AML-193 (cell line): ENCODE data around the gene ALDH3B1.
A peak's percentile ranks its signal among the peaks of the same experiment; 100 is the strongest.
"Not testable (repeated sequence)": the region's sequence is repeated elsewhere in the genome, so short reads cannot be mapped to it uniquely, and the experiment has no call there.

Experiments
- DNase-seq, 2 experiments: peaks; one replicate each; lab custom pipeline; 2025; lab: John Stamatoyannopoulos, UW

The ALDH3B1 gene, protein sequence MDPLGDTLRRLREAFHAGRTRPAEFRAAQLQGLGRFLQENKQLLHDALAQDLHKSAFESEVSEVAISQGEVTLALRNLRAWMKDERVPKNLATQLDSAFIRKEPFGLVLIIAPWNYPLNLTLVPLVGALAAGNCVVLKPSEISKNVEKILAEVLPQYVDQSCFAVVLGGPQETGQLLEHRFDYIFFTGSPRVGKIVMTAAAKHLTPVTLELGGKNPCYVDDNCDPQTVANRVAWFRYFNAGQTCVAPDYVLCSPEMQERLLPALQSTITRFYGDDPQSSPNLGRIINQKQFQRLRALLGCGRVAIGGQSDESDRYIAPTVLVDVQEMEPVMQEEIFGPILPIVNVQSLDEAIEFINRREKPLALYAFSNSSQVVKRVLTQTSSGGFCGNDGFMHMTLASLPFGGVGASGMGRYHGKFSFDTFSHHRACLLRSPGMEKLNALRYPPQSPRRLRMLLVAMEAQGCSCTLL

DNA sequence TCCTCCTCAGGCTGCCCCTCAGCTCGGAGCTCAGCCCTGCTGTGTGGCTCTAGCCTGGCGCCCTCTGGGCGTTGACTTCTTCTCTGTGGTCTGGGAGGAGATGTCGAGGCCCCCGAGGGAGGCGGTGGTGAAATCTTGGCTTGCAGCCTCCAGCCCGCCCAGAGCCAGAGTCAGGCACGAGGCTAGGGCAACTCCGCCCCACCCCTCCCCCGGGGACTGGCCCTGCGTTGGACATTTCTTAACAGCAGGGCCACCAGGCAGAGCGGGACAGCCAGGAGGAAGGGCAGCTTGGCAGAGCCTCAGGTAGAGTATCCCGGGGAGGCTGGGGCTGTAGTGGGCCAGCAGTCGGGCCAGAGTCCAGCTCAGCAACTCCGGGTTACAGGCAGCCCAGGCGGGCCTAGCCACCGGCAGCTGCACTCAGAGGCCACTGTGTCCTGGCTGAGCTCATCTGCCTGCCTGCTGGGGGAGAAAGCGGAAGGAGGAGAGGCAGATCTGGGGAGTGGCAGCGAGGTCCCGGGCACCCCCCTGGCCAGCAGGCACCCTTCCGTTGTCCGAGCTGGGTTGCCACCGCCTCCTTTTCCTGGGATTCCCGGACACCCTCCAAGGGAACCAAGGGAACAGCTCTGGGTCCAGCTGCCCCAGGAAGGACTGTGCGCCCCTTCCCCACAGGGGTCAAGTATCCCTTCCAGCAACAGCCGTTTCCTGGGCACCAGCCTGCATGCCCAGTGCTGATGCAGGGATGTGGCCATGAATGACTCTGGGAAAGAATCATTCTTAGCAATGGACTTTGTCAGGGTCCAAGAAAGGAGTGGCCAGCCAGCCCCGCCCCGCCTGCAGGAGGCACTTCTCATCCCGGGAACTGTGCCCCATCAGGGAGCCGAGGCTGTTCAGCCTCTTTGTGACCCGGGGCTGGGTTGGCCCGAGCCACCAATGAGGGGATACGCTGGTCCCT, at the start of gene ALDH3B1:
Gene ALDH3B1, plus strand, starts transcription at position 238 of the 952 bp plus-strand sequence. CDS start 4,971 bp downstream, outside the sequence.
- peak; percentile 91 to 95 for DNase-seq

DNA sequence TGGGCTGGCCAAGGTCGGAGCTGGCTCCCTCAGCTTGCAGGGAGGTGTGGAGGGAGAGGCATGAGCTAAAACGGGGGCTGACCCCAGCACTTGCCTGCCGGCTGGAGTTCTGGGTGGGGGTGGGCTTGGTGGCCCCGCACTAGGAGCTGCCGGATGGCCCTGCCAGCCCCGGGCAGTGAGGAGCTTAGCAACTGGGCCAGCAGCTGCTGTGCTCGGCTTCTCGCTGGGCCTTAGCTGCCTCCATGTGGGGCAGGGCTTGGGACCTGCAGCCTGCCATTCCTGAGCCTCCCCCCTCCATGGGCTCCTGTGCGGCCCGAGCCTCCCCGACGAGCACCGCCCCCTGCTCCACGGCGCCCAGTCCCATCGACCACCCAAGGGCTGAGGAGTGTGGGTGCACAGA, 46.9 kb upstream of the ALDH3B1 start:
- DNase-seq = not testable (repeated sequence)

DNA sequence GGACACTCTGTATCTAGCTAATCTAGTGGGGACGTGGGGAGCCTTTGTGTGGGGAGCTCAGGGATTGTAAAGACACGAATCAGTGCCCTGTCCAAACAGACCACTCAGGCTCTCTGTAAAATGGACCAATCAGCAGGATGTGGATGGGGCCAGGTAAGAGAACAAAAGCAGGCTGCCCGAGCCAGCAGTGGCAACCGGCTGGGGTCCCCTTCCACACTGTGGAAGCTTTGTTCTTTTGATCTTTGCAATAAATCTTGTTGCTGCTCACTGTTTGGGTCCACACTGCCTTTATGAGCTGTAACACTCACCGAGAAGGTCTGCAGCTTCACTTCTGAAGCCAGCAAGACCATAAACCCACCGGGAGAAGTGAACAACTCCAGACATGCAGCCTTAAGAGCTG, 46.2 kb upstream of the ALDH3B1 start:
- not testable (repeated sequence) for DNase-seq

DNA sequence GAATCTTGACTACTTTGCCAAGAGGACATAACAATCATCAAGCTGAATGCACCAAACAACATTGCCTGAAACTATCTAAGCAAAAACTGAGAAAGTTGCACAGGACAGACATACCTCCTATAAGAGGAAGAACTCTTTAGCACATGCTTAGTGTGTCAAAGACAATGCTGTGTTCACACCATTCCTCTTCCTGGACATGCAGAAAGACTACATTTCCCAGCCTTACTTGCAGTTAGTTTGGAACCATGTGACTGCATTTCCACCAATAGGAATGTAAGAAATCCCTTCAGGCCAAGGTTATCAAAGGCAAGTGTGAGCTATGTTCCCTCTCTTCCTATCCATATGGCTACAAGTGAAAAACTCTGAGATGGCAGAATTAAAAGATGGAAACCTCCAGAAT, 45.4 kb upstream of the ALDH3B1 start:
- DNase-seq = not testable (repeated sequence)

DNA sequence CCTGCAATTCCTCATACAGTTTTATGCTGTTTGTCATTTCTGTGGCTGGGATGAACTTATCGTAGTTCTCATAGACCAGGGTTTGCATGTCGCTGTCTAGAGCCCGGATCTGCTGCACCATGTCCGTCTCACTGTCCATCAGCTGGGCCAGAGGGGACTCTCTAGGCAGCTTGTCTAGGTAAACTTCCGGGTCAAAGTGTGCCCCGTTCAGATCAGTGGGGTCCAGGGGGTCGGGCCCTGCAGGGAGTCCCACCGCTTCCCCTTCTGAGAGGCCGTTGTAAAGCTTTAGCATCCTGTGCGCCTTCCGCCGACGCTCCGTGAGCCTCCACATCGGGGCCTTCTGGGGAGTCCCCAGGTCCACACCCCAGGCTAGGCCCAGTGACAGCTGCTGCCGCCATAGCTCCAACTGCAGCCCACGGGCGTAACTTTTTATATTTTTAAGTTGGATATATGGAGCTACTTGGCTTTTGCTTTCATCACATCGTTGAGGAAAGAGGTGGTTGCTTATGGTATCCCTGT, 44.2 kb upstream of the ALDH3B1 start:
- DNase-seq = not testable (repeated sequence)

DNA sequence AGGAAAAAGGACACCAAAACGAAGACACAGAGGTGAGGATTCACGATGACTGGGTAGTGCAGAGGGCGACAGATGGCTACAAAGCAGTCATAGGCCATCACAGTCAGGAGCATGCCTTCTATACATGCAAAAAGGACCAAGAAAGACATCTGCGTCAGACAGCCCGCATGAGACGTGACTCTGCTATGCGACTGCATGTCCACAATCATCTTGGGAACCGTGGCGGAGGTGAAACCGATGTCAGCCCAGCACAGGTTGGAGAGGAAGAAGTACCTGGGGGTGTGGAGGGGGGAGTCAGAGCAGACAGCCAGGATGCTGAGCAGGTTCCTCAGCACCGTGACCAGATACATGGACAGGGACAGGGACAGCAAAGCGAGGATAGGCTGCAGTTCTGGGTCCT, 35.4 kb upstream of the ALDH3B1 start:
- not testable (repeated sequence) for DNase-seq

DNA sequence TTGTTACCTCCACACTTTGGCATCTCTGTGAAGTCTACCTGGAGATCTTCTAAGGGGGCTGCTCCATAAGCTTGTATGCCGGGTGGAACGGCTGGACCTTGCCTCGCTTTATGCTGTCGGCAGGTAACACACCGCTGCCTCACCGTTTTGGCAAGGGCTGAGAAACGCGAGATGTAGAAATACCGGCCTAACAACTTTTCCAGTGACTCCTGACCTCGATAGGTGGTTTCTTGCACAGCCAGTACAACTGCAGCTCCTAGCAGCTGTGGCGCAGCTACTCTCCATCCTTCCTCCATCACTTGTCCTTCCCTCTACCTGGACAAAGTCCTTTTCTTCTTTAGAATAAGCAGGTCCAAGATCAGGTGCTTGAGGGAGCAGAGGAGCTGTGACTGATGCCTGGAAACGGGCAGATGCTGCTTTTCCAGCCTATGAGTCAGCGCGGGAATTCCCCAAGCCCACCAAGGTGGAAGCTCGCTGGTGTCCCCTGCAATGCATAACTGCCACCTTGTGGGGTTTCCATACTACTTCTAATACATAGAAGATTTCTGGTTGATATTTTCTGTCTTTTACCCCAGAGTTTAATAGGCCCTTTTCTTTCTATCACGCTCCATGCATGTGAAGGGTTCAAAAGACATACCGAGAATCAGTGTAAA, 31.2 kb upstream of the ALDH3B1 start:
- not testable (repeated sequence) for DNase-seq

DNA sequence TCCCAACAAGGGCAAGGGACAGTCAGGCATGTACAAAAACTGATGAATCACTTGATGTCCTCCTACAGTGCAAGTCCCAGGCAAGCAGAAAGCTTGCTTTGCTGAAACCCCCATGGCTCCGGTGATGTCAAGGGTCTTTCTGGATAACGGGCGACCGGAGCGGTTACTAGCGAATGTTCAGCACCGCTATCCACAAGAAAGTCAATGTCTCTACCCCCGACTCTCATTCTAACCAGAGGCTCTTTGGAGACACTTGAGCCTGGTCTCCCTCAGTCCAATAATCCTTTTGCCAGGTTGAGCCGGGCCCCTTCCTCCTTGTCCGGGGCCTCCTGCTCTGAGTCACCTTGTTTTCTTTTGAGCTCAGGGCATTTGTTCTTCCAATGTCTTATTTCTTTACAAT, 28.9 kb upstream of the ALDH3B1 start:
- DNase-seq = not testable (repeated sequence)

DNA sequence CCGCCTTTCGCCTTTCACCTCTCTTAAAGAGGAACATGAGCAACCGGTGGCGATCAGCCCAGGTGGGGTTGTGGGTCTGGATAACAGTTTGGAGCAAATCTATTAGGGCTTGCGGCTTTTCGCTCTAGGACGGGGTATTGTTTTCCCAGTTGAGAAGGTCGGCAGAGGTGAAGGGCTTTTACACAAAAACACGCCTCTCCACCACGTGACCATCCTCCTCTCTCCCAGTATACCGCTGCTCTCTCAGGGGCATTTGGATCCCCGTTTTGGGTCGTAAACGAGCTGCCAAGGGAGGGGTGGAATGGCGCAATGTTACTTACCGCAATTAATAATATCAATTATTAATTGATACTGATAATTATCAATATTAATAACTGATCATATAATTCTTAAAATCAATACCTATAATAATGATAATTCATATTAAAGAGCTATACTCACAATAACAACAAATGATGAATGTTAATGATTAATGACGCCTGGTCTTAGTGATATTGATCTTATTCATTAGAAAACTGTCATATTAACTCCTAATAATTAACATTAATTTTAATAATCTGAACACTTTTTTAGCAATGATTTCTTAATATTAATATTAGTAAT, 27.8 kb upstream of the ALDH3B1 start:
- not testable (repeated sequence) for DNase-seq

DNA sequence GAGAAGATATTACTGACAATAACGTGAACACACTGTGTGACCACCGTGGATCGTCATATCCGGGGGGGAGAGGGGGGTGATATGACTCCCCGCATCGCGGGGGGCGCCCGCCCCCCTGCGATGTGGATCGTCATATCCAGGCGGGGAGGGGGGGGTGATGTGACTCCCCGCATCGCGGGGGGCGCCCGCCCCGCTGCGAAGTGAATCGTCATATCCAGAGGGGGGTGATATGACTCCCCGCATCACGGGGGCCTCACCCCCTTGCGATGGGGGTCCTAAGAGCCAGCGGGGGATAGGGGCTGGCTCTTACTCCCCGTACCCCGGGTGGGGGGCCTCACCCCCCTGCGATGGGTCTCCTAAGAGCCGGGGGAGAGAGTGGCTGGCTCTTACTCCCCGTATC, 26.2 kb upstream of the ALDH3B1 start:
- DNase-seq = no peak

DNA sequence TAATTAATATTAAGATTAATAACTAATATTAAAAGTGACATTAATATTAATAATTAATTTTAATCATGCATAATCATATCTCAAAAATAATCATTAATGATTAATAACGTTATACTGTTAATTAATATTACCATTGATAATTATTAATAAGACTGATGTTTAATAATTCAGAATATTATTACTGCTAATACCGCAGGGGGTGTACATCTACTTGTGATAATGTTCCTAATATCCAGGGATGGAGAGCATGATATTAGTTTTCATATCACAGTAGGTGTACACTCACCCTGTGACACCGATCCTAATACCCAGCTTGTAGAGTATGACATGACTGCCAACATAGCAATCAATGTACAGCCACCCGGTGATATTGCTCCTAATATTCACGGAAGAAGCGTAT, 24.8 kb upstream of the ALDH3B1 start:
- DNase-seq = not testable (repeated sequence)

DNA sequence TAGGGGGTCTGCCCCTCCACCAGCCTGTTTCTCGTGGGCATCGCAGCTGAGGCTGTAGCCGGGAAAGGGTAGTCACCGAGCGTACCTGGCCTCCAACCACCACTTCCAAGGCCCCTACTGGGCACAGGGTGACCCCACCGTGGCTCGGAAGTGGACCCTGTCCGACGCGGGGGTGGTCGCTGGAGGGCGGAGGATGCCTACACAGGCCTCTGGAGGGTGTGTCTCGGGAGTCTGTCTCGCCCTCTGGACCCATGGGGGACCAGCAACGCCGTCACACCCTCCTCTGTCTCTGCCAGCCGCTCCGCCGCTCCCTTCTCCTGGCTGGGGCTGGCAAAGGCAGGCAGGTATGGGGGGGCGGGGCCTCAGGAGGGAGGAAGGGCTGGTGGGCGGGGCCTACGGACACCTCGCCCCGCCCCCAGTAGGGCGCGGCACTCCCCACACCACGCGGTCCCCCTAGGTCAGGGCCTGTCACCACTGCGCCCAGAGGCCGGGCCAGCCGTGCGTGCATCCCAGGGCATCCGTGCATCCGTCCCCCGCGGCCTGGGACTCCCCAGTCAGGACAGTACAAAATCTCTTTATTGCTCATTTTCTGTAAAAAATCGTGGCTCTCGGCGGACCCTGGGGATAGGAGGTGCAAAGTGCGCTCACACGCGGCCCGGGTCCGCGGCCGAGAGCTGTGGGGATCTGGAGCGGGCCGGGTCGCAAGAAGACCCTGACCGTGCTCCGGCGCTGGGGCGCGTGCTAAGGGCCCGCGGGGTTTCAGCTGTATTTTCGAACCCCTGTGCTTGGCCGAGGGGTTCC, 19.4 kb upstream of the ALDH3B1 start:
- not testable (repeated sequence) for DNase-seq

DNA sequence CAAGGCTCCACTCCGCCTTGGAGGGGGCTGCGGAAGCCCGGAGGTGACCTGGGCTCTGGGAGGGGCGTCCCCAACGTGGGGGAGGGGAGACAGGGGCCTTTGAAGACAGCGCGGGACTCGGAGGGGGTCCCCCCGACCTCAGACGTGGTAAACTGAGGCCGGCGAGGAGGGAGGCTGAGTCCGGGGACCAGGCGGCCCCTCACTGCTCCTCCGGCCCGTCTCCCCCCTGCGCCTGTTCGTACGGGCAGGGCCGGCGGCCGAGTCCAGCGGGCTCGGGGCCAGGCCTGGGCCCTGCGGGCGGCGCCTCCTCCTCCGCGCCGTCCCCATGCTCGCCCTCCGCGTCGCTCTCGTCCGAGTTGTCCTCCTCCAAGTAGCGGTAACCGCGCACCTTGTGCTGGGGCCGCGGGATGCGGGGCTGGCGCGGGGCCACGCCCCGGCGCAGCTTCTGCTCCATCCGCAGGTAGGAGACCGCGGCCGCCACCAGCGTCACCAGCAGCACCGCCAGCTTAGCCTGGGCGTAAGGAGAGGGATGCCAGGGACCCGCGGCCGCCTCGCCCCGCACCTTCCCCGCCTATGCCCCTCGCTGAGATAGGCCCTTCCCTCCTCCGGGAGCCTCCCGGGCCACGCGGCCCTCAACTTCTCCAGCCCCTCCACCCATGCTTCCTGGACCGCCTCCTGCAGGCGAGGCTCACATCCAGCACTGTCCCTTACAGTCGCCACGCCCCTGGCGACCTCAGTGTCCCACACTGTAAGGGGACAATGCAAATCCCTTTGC, 18.6 kb upstream of the ALDH3B1 start:
- not testable (repeated sequence) for DNase-seq

DNA sequence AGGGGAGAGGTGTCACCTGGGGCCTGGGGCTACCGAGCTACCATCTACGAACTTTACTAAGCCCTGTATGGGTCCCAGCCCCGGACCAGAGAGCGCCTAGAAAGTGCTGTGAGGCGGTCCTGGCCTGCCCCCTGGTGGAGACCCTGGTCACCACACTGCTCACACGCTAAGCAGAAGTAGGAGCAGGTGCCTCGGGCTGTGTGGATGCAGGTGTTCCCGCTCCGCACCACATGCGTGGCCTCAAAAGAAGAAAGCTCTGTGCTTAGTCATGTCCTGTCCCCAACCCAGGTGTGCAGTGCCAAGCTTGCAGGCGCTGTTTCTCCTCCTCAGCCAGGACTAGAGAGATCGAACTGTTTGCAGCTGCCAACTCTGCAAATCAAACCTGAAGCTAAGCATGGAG, 16.3 kb upstream of the ALDH3B1 start:
- not testable (repeated sequence) for DNase-seq

DNA sequence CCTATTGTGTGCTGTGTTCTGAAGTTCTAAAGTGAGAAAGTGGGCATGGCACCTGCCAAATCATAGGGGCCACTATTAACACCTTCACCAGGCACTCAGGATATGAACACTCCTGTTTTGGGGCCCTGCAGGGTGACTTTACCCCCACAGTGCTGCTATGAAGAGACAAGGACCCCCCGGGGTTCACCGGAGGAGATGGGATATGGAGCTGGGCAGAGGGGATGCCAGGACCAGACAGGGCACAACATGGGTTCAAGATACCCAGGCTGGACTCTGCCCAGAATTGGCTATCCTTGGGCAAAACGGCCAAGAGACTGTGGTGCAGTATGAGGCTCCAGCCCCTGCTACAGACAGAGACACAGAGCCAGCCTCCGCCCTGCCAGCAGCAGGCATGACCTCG, 15.7 kb upstream of the ALDH3B1 start:
- DNase-seq = not testable (repeated sequence)

DNA sequence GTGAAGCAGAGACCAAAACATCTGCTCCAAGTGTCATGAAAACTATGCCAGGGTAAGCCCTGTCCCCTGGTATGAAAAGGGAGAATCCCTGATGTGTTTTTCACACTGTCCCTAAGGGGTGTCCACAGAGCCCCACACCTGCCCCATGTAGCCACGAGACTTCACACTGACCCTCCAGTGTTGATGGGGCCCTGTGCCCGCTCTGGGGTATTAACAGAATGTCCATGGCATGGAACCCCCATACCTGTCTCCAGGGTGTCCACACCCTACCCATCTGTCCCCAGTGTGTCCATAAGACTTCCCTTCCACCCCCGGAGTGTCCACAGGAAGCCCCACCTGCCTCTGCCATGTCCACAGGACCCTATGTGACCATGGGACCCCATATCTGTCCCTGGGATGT, 15.0 kb upstream of the ALDH3B1 start:
- not testable (repeated sequence) for DNase-seq

DNA sequence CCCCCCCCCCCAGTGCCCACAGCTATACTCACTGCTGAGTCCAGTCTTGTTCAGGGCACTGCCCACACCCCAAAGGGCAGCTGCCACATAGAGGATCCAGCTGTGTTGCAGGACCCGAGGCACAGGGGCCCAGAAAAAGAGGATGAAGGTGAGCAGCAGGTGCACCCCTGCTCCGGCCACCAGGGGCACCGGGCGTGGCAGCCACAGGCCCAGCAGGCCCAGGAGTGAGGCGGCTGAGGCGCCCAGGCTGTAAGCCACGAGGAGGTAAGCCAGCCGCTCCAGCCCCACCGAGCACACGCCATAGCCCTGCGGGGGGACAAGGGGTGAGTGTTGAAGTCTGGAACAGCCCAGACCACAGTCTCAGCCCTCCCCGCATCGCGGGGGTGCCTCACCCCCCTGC, 14.5 kb upstream of the ALDH3B1 start:
- DNase-seq = not testable (repeated sequence)

DNA sequence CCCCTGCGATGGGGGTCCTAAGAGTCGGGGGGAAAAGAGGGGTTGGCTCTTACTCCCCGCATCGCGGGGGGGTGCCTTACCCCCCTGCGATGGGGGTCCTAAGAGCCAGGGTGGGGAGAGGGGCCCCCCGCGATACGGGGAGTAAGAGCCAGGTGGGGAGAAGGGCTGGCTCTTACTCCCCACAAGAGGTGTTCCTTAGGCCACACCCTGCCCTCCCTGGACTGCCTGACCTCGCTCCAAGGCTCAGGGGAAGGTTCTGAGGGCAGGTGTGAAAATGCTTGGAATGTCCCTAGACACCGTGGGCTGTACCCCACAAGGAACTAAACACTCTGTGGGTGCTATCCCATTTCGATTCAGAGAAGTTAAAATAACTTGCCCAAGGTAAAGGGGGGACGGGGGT, 14.1 kb upstream of the ALDH3B1 start:
- DNase-seq = no peak

DNA sequence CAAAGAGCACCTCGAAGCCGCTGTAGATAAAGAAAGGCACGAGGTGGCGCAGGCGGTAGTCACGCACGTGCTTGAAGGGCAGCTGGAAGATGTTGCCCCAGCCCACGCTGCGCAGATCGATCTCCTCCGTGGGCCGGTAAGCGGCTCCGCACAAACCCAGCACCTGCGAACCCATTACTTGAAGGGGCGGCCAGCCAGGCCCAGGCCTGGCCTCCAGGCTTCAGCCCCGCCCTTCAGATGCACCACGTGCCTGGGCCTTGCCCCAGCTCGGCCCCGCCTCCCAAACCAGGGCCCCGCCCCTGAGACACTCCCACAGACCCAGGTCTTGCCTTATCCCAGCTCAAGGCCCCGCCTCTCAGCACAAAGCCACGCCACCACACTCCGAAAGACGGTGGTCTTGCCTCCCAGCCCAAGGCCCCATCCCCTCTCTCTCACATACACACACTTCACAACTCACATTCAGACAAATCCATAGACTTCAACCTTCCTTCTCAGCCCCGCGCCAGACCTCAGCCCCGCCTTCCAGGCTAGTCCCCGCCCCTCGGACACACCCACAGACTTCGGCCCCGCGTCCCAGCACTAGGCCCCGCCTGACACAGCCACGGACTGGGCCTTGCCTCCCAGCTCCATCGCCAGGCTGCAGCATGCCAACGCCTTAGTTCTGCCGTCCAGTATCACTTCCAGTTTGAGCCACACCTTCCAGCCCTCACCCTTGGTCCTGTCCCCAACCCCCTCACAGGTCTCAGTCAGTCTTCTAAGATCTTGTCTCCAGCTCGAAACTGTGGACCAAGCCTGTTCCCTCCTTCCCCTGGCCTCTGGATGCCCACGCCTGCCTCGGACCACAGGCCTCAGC, 13.3 kb upstream of the ALDH3B1 start:
- DNase-seq = no peak
